Measurements from ENCODE around the gene ANK3. TPM values are rescaled to one million over a fixed set of nuclear protein-coding genes. Genes with fewer than 3 reads are reported as not detected.

Gene ANK3
- total RNA-seq, 1 experiment from 2014 or later: 15.3 TPM

DNA sequence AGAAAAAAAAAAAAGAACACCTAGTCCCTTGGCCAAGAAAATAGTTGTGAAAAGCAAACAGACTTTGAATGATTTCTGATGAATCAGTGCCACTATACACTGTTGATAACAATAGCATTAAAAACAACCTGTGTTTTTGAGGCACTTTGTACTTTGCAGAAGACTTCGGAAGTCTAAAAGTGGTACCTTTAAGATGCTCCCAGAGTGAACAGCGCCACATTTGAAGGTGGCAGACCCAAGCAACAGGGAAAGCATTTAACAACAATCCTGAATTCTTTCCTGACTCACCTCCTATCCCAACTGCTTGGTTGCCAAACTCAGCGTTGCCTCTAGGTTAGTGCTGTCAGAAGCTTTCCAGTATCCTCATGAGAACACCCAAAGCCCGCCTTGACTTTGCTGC is 380.9 kb downstream of the ANK3 start:
- ChIA-PET CTCF (no interaction called here), POLR2A (no interaction called here), RAD21 (ENCODE audit: low non-redundant PET in 1 of 2, low total read pairs in 2 of 2, uncharacterized antibody in 2 of 2, unreplicated experiment in 2 of 2) (no interaction called here)
- Histone ChIP-seq H3K9me2 (ENCODE audit: insufficient read depth) (no peaks in the 10 kb centered on the region), H3K27me3 (ENCODE audit: insufficient read depth, low read length) (no peaks in the 10 kb centered on the region), H3K27ac (ENCODE audit: low read depth, low read length) (no peak overlapping the region), H3K4me3 (replicated peaks in 1 of 2; ENCODE audit: low read depth in 1 of 2, low read length in 2 of 2) (no peak overlapping the region), H2AFZ (ENCODE audit: low read depth, low read length, poor library complexity, severe bottlenecking) (no peak overlapping the region), H4K20me1 (ENCODE audit: insufficient read depth) (no peaks in the 10 kb centered on the region), H3K9ac (ENCODE audit: low read length) (no peak overlapping the region), H3K9me3 (ENCODE audit: control insufficient read depth in 1 of 2, insufficient read depth in 1 of 2, low read depth in 1 of 2, low read length in 2 of 2) (no peaks in the 10 kb centered on the region), H3K4me1 (ENCODE audit: control insufficient read depth in 1 of 2, insufficient read depth in 2 of 2, low read length in 2 of 2) (no peaks in the 10 kb centered on the region), H3K36me3 (ENCODE audit: control insufficient read depth in 1 of 2, insufficient read depth in 2 of 2, low read length in 2 of 2) (no peaks in the 10 kb centered on the region), H3K79me2 (ENCODE audit: insufficient read depth, low read length) (no peaks in the 10 kb centered on the region), H3K4me2 (ENCODE audit: low read length) (no peak overlapping the region)
- no peak for DNase-seq (ENCODE audit: low read depth, low spot score)
- BruUV-seq (replicated peaks): no TSS peak
- intact Hi-C loops (cut with micrococcal nuclease): no loop called here
- no peak for TF ChIP-seq EZH2 (IDR thresholded peaks at IDR 0.05)
- no peak for ATAC-seq

DNA sequence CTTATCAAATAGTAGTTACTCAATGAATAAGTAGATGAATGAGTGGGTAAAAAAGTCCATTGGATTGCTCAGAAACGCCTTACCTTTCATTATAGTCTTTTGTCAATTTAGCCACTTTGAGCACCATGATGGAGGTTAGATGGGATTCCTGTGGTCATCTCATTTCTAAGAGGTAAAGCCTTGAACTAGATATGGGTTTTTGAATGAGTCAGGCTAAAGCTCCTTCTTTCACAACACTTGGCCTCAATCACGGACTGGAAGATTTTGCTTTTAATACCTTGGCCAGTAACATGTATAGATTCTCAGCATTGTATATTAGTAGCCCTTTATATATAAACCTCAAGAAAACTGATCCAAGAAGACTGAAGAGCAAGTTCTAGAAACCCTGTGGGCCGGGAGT is 383.6 kb downstream of the ANK3 start:
- DNase-seq (ENCODE audit: low read depth, low spot score): no peak
- ATAC-seq: no peak
- CTCF ChIA-PET: no interaction called here
- TF ChIP-seq CEBPB (IDR thresholded peaks at IDR 0.05; ENCODE audit: low read depth) (no peak), ZNF274 (IDR thresholded peaks at IDR 0.05; ENCODE audit: low read depth, low read length) (no peak), FOSL1 (IDR thresholded peaks at IDR 0.05; ENCODE audit: low read depth) (no peak), SP1 (IDR thresholded peaks at IDR 0.05; ENCODE audit: low read depth) (no peak), YY1 (IDR thresholded peaks at IDR 0.05; ENCODE audit: extremely low read depth, insufficient replicate concordance, low read depth, low read length) (no peak), SRF (IDR thresholded peaks at IDR 0.05; ENCODE audit: low read depth) (no peak), ELF1 (IDR thresholded peaks at IDR 0.05; ENCODE audit: borderline replicate concordance, low read depth) (no peak), RAD21 (IDR thresholded peaks at IDR 0.05; ENCODE audit: low read depth) (no peak), POLR2A (IDR thresholded peaks at IDR 0.05; ENCODE audit: borderline replicate concordance, extremely low read depth, insufficient read depth, insufficient read length) (no peak), POLR2AphosphoS5 (IDR thresholded peaks at IDR 0.05; ENCODE audit: low read depth, low read length) (no peak), EZH2 (IDR thresholded peaks at IDR 0.05) (no peak)
- TF ChIP-seq, protein P1, sequence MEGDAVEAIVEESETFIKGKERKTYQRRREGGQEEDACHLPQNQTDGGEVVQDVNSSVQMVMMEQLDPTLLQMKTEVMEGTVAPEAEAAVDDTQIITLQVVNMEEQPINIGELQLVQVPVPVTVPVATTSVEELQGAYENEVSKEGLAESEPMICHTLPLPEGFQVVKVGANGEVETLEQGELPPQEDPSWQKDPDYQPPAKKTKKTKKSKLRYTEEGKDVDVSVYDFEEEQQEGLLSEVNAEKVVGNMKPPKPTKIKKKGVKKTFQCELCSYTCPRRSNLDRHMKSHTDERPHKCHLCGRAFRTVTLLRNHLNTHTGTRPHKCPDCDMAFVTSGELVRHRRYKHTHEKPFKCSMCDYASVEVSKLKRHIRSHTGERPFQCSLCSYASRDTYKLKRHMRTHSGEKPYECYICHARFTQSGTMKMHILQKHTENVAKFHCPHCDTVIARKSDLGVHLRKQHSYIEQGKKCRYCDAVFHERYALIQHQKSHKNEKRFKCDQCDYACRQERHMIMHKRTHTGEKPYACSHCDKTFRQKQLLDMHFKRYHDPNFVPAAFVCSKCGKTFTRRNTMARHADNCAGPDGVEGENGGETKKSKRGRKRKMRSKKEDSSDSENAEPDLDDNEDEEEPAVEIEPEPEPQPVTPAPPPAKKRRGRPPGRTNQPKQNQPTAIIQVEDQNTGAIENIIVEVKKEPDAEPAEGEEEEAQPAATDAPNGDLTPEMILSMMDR (IDR thresholded peaks at IDR 0.05 in 2 of 3, conservative IDR thresholded peaks at IDR 0.05 in 1 of 3; ENCODE audit: borderline replicate concordance in 1 of 3, insufficient read depth in 1 of 3, low read depth in 2 of 3, low read length in 2 of 3): no peak
- TF ChIP-seq, protein P2, sequence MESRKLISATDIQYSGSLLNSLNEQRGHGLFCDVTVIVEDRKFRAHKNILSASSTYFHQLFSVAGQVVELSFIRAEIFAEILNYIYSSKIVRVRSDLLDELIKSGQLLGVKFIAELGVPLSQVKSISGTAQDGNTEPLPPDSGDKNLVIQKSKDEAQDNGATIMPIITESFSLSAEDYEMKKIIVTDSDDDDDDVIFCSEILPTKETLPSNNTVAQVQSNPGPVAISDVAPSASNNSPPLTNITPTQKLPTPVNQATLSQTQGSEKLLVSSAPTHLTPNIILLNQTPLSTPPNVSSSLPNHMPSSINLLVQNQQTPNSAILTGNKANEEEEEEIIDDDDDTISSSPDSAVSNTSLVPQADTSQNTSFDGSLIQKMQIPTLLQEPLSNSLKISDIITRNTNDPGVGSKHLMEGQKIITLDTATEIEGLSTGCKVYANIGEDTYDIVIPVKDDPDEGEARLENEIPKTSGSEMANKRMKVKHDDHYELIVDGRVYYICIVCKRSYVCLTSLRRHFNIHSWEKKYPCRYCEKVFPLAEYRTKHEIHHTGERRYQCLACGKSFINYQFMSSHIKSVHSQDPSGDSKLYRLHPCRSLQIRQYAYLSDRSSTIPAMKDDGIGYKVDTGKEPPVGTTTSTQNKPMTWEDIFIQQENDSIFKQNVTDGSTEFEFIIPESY (IDR thresholded peaks at IDR 0.05; ENCODE audit: extremely low read depth, insufficient replicate concordance, low read length): no peak
- TF ChIP-seq, protein P3, sequence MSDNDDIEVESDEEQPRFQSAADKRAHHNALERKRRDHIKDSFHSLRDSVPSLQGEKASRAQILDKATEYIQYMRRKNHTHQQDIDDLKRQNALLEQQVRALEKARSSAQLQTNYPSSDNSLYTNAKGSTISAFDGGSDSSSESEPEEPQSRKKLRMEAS (IDR thresholded peaks at IDR 0.05): no peak
- TF ChIP-seq, protein P4, sequence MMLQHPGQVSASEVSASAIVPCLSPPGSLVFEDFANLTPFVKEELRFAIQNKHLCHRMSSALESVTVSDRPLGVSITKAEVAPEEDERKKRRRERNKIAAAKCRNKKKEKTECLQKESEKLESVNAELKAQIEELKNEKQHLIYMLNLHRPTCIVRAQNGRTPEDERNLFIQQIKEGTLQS (IDR thresholded peaks at IDR 0.05): no peak
- no peaks in the 10 kb centered on the region for H3K9me2 ChIP-seq (ENCODE audit: insufficient read depth)
- BruUV-seq (replicated peaks): no TSS peak
- RAD21 ChIA-PET (ENCODE audit: low non-redundant PET in 1 of 2, low total read pairs in 2 of 2, uncharacterized antibody in 2 of 2, unreplicated experiment in 2 of 2): no interaction called here
- no peak overlapping the region for H3K9ac ChIP-seq (ENCODE audit: low read length)
- intact Hi-C loops (cut with micrococcal nuclease): no loop called here
- H3K9me3 ChIP-seq (ENCODE audit: control insufficient read depth in 1 of 2, insufficient read depth in 1 of 2, low read depth in 1 of 2, low read length in 2 of 2): no peaks in the 10 kb centered on the region
- no peak overlapping the region for H2AFZ ChIP-seq (ENCODE audit: low read depth, low read length, poor library complexity, severe bottlenecking)
- no peaks in the 10 kb centered on the region for H3K27me3 ChIP-seq (ENCODE audit: insufficient read depth, low read length)
- no peak overlapping the region for H3K4me2 ChIP-seq (ENCODE audit: low read length)
- POLR2A ChIA-PET: no interaction called here
- no peak overlapping the region for H3K27ac ChIP-seq (ENCODE audit: low read depth, low read length)
- H3K4me1 ChIP-seq (ENCODE audit: control insufficient read depth in 1 of 2, insufficient read depth in 2 of 2, low read length in 2 of 2): no peaks in the 10 kb centered on the region
- H3K36me3 ChIP-seq (ENCODE audit: control insufficient read depth in 1 of 2, insufficient read depth in 2 of 2, low read length in 2 of 2): no peaks in the 10 kb centered on the region
- H3K4me3 ChIP-seq (replicated peaks in 1 of 2; ENCODE audit: low read depth in 1 of 2, low read length in 2 of 2): no peak overlapping the region
- no peaks in the 10 kb centered on the region for H4K20me1 ChIP-seq (ENCODE audit: insufficient read depth)
- H3K79me2 ChIP-seq (ENCODE audit: insufficient read depth, low read length): no peaks in the 10 kb centered on the region
